GM19043 (cell line): Measurements from ENCODE around the gene TRIM31.
"Not testable (repeated sequence)": the region's sequence is repeated elsewhere in the genome, so short reads cannot be mapped to it uniquely, and the experiment has no call there.

Source experiments
- ATAC-seq: cut with Tn5 transposase; IDR thresholded peaks from one replicate; pipeline ENCODE4 v1.9.1; 2021; ENCODE audit warnings: low read depth; ENCODE audit not compliant: unreplicated experiment

TRIM31 gene

GRCh38 chr6:30118691-30119090 lies 5.8 kb upstream of the TRIM31 start:
- ATAC-seq, result not testable (repeated sequence)

DNA sequence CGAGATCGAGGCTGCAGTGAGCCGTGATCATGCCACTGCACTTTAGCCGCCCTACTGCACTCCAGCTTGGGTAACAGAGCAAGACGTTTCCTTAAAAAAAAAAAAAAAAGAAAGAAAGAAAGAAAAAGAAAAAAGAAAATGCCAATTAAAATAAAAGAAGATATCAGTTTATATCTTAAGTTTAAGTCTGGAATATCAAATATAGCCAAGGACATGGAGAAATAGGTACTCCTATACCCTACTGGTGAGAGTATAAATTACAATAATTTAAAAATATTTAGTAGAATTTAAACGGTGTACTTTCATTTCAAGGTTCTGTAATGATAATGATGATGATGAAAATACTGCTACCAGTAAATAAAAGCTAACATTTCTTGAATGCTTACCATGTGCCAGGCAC lies 3.8 kb upstream of the TRIM31 start:
- no peak for ATAC-seq

- no peak for ATAC-seq
These were observed 951 bp upstream of the TRIM31 start for GRCh38 chr6:30113841-30114240.

DNA sequence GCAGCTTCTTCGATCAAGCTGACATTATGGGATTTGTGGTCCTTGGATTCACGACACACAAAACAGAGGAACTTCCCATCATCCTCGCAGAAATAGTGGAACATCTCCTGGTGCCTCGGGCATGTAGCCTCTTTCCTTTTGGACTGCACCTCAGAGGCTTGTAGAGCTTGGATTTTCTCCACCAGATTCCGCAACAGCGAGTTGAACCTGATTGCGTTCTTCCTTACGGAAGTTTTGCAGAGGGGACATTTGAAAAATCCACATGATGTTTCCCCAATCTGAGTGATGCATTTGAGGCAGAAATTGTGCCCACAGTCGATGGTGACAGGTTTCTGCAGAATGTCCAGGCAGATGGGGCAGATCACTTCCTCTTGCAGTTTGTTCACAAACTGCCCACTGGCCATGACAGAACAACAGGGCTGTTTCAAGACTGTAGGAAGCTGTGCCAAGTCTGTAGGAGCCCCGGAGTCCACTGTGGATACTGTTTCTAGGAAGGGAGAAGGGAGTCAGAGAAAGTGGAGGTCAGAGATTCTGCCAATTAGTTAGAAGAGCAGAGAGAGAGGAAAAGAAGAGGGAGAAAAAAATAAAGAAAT lies 392 bp downstream of the TRIM31 start:
- ATAC-seq, result no peak

DNA sequence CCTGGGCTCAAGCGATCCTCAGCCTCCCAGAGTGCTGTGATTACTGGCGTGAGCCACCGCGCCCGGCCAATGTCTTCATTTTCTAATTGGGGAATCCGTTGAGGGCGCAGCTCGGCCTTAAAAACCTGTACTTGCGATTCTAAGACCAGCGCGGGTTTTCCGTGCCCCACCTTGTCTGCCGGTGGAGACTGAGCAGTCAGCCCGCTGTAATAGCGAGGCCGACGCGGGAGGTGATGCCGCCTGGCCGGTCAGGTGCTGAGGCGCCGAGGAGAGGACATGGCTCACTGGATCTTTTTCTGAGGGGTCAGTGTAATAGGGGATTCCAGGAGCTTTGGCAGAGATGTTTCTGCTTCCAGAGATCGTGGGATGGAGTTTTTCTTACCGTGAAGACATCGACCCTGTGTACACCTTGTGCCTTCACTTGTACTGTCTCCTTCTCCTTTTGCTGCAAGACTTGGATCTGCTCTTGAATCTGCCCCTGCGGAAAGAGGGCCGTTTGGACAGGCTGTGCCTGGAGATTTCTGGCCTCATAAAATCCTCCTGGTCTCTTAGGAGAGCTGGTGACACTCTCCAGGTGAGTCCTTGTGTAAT lies 1.5 kb downstream of the TRIM31 start:
- ATAC-seq, result no peak

DNA sequence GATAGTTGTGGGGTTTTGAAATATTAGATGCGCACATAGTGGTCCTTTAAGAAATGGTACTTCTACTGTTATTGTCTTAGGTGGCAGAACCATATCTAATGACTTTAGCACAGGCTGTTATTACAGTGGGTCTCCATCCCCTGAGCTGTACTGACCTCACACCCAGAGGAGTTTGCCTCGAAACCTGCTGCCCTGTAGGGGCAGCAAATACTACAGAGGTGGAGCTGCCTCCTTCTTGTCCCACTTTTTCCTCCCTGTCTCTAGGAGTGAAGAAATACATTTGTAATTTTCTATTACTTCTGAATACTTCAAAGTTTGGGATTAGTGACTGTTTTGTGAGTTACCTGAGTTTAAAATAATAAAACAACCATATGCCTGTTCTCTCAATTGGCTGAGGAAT lies 8.2 kb downstream of the TRIM31 start:
- ATAC-seq, result no peak

- ATAC-seq, result no peak
These were observed 9.1 kb downstream of the TRIM31 start for GRCh38 chr6:30103872-30104179.

DNA sequence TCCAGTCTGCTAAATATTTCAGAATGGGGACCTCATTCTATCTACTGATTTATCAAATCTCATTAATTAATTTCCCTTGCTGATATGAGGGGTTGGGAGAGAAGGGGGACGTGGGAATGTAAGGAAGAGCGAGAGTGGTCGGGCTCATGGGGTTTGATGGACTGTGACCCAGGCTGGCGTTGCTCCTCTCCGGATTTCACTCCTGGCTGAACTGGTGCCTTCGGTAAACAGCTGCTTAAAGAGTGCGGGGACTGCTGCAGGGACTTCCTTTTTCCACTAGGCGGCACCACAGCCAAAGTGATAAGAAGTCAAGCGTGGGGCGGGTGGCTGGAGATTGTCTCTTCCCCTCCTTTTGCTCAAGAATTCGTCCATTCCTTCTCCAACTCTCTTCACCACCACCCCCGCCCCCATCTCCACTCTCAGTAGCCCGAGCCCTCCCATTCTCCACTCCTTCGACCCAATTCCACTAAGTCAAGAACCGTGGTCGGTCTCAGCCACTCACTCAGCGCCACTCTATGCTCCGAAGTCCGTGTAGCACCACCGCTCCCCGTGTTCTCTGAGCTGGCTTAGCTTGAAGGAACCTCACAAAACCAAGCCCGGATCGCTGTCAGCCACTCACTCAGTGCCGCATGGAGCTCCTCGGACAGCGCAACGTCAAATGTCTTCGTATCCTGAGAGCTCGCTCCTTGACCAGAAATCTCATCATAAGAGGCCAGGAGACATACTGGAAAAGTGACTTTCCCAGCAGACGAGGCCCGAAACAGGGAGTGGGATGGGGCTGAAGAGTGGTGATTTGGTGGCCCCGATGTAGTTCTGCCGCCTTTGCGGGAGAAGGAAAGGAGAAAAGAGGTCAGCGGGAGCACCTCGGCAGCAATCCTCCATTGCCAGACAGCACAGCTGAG lies 9.7 kb downstream of the TRIM31 start:
- no peak for ATAC-seq

DNA sequence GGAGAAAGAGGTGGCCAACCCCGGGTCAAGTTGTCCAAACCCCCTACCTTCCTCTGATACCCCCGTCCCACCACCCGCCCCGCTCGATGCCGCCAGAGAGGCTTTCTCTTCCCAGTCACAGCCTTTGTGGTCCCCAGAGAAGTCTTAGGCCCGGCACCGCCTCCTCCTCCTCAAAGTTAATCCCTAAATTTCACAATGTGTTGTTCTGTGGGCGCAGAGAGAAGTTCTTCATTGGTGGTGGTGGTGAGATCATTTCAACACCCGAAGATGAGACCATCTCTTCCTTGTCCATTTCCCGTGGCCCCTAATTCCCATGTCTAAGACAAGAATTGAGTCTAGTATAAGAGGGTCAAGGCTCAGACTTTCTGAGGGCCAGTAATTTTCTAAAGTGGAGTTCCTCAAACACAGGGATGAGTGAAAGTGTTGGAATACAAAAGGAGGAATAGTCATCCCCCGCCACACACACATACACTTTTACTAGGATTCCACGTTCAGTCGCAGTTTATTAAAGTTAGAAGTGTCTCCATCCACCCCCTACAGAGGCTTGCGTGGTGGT lies 10.4 kb downstream of the TRIM31 start:
- ATAC-seq, result no peak

- ATAC-seq, result peak; percentile 61
These were observed 11.2 kb downstream of the TRIM31 start for GRCh38 chr6:30101444-30102413.

GRCh38 chr6:30100585-30101443 lies 12.1 kb downstream of the TRIM31 start:
- ATAC-seq, result no peak

DNA sequence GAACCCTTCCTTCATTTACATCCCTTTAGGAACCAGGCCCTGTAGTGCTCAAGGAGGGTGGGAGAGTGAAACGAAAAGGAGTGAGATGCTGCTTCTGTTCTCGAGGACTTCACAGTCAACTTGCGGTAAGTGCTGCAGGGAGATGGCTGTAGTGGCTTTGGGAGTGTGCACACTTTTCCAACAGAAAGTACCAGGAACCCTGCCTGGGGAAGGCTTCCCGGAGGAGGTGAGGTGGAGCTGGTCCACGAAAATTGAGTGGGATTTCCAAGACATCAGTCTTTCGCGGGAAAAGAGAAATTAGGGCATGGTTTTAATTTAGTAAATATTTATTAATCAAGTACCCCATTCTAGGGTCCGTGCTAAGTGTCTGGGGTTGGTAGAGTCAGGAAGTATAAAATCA lies 12.7 kb downstream of the TRIM31 start:
- ATAC-seq, result no peak

DNA sequence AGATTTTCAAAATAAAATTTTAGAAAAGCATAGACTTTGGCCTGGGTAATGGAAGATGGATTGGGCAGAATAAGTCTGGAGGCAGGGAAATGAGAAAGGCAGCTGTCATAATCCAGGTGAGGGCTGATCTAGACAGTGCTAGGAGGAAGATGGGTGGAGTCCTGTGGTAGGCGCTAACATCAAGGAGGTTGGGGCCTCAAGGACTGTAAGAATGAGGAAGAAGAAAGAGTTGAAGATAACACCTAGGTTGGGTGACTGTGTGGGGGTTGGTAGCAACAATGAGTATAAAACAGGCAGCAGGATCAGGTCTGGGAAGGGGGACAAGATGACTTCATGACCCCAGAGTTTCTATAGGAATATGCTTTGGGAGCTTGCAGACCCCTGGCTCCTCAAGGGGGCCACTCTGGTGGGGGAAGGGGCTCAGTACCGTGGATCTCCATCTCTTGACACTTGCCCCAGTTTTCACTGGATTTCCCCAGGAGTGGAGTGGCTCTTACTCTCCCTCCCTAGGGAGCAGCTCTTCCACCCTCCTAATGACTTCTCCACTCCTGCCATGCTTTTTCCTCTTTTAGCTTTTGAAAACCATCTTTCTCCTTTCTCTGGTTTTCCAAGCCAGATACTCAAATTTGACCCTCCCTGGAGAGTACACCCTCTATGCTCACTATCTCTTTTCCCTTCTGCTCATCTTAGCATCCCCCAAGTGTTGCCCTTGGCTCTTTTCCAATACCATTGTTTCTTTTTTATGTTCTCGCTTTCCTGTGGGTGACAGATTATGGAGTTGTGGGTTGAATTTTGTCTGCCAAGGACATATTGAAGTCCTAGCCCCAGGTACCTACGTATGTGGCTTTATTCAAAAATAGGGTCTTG lies 14.8 kb downstream of the TRIM31 start:
- ATAC-seq, result no peak

GRCh38 chr6:30096829-30097228 lies 16.1 kb downstream of the TRIM31 start:
- ATAC-seq, result no peak

DNA sequence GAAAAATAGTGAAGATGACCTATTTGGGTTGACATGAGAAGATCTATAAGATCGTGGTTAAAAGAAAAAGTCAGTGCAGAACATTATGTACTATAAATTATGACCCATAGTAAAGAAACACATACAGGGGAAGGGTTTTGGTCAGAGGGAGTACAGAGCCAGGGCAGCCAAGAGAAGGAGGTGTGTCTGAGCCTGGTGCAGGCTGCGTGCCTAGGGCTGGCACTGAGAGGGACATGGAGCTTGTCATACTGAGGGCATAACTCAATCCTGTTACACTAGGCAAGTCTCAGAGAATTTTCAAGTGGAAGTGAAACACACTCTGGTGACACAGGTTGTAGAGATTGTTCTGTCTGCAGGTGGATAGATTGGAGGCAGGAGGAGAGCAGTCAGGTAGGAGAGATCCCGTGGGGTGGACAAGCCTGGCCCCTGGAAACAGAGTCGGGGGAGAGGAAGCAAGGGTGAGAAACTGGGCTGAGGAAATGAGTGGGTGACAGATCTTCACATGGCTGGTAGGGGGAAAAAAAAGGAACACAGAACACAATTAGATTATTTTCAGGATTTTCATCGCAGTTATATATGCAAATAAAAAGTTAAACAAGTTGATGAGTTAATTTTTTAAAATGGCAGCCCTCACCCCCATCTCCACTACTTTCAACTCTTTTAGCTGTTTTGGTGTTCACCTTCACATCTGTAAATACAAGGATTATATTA lies 18.8 kb downstream of the TRIM31 start:
- no peak for ATAC-seq

DNA sequence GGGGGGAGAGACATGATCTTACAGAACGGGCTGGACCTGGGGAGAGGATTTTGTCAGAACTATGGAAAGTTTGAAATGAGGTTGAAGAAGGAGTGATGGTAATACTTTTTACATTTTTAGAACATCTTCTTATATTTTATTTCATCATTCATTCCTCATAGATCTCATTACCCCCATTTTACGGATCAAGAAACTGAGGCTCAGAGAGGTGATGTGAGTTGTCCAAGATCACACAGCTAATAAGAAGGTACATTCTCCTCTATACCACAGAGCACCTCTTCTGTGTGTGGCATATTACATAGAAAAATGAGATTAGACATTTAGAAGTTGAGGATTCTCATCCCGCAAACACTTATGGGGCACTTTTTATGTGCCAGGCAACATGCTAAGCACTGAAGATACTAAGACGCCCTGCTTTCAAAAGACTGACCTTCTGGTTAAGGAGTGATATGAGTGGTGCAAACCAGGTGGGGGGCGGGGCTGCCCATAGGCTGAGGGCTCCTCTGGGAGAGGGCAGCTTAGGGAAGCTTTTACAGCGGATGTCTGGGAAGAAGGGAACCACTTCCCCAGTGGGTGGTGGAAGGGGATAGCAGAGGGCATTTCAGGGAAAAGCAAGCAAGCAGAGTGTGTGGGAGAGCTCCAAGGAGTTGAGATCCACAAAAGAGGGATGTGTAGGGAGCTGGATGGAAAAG lies 19.9 kb downstream of the TRIM31 start:
- ATAC-seq, result no peak

- ATAC-seq, result no peak
These were observed 21.1 kb downstream of the TRIM31 start for GRCh38 chr6:30091577-30092381.
